Loucy (cell line): ENCODE data around the gene S100A6.
"Not testable (repeated sequence)": the region's sequence is repeated elsewhere in the genome, so short reads cannot be mapped to it uniquely, and the experiment has no call there.

Experiments
- EZH2phosphoT487 ChIP-seq: fragments of 200-600 bp; IDR thresholded peaks from 2 replicates; pipeline ENCODE4 v1.6.1; 2018; ENCODE audit warnings: antibody characterized with exemption, mild to moderate bottlenecking, moderate library complexity, borderline replicate concordance
- TF ChIP-seq, protein P1 (sequence below): fragments of 200-600 bp; sonication (generic); conservative IDR thresholded peaks from 2 replicates; pipeline ENCODE4 v1.5.1; 2014; ENCODE audit warnings: mild to moderate bottlenecking, antibody characterized with exemption, low read length

DNA sequence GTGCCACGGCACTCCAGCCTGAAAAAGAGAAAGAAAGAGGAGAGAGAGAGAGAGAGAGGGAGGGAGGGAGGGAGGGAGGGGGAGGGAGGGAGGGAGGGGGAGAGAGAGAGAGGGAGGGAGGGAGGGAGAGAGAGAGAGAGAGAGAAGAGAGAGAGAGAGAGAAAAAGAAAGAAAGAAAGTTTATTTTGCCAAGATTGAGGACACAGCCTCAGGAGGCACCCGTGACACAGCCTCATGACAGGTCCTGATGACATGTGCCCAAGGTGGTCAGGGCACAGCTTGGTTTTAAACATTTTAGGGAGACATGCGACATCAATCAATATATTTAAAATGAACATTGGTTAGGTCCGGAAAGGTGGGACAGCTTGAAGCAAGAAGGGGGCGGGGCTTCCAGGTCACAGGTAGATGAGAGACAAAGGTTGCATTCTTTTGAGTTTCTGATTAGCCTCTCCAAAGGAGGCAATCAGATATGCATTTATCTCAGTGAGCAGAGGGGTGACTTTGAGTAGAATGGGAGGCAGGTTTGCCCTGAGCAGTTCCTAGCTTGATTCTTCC, 15.6 kb downstream of the S100A6 start:
- TF ChIP-seq, protein P1, sequence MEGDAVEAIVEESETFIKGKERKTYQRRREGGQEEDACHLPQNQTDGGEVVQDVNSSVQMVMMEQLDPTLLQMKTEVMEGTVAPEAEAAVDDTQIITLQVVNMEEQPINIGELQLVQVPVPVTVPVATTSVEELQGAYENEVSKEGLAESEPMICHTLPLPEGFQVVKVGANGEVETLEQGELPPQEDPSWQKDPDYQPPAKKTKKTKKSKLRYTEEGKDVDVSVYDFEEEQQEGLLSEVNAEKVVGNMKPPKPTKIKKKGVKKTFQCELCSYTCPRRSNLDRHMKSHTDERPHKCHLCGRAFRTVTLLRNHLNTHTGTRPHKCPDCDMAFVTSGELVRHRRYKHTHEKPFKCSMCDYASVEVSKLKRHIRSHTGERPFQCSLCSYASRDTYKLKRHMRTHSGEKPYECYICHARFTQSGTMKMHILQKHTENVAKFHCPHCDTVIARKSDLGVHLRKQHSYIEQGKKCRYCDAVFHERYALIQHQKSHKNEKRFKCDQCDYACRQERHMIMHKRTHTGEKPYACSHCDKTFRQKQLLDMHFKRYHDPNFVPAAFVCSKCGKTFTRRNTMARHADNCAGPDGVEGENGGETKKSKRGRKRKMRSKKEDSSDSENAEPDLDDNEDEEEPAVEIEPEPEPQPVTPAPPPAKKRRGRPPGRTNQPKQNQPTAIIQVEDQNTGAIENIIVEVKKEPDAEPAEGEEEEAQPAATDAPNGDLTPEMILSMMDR = not testable (repeated sequence)
- not testable (repeated sequence) for TF ChIP-seq EZH2phosphoT487
